Lung (tissue), 12 donors: Measurements from ENCODE around the gene ZSCAN10. TPM values are rescaled to one million over a fixed set of nuclear protein-coding genes. Genes with fewer than 3 reads are reported as not detected.
"Not testable (repeated sequence)": the region's sequence is repeated elsewhere in the genome, so short reads cannot be mapped to it uniquely, and the experiment has no call there.

Experiments used
- ATAC-seq: fragments of 200-7000 bp; cut with Tn5 transposase; one replicate; pipeline ENCODE4 v1.9.1; 2020; ENCODE audit warnings: moderate number of reproducible peaks; ENCODE audit not compliant: insufficient read depth, low FRiP score
- DNase-seq, 3 donors: peaks; one replicate each; pipeline ENCODE4 v3.0.0-alpha.2; 2013 to 2017
- H3K27ac ChIP-seq, 2 donors: one replicate each; pipeline ENCODE4 v1.5.1; 2013; ENCODE audit warnings: mild to moderate bottlenecking in 2 of 2, moderate library complexity in 2 of 2, control low read depth in 1 of 2, inconsistent platforms in 1 of 2, low read depth in 1 of 2, low read length in 1 of 2
- H3K27me3 ChIP-seq, 3 donors: one replicate each; pipeline ENCODE4 v1.5.1; 2013; ENCODE audit warnings: low read length in 2 of 3; ENCODE audit not compliant: control insufficient read depth in 3 of 3, insufficient read depth in 3 of 3
- H3K36me3 ChIP-seq, 4 donors: one replicate each; pipeline ENCODE4 v1.5.1; 2013; ENCODE audit warnings: low read length in 4 of 4, mild to moderate bottlenecking in 1 of 4, moderate library complexity in 1 of 4; ENCODE audit not compliant: control insufficient read depth in 4 of 4, insufficient read depth in 4 of 4
- H3K4me1 ChIP-seq, 5 donors: one replicate each; pipeline ENCODE4 v1.5.1; 2013; ENCODE audit warnings: low read length in 5 of 5, mild to moderate bottlenecking in 2 of 5, moderate library complexity in 1 of 5; ENCODE audit not compliant: control insufficient read depth in 5 of 5, insufficient read depth in 5 of 5
- H3K4me3 ChIP-seq: one replicate; pipeline ENCODE4 v1.5.1; 2013; ENCODE audit warnings: mild to moderate bottlenecking, control low read depth, moderate library complexity
- H3K9ac ChIP-seq, 2 donors: one replicate each; pipeline ENCODE4 v1.5.1; 2013; ENCODE audit warnings: low read length in 2 of 2, control low read depth in 1 of 2; ENCODE audit not compliant: insufficient read depth in 1 of 2
- H3K9me3 ChIP-seq, 4 donors: one replicate each; pipeline ENCODE4 v1.5.1; 2013; ENCODE audit warnings: low read length in 3 of 4, mild to moderate bottlenecking in 1 of 4, moderate library complexity in 1 of 4; ENCODE audit not compliant: control insufficient read depth in 4 of 4, insufficient read depth in 3 of 4
- WGBS, 2 donors: extraction: QIAGEN DNeasy Blood & Tissue Kit; methylation state at CpG; one replicate each; pipeline ENCODE4 v1.1.7; 2013; 5-methylcytosine and 5-hydroxymethylcytosine counted together
- polyA plus RNA-seq, 2 donors: library from polyadenylated mRNA; stranded (reverse); fragments of 200-250 nt; gene quantifications; one replicate each; pipeline ENCODE4 v1.2.1, GENCODE V29; 2013
- total RNA-seq, 2 donors: library from RNA; depleted of rRNA in 1 of 2; stranded (reverse); fragments of >200 nt in 1 of 2; gene quantifications; one replicate each; pipeline ENCODE4 v1.2.1, GENCODE V29; 2014 to 2021
- TF ChIP-seq, protein P1 (sequence below): IDR thresholded peaks from 2 replicates; pipeline ENCODE4 v1.5.1; 2012; ENCODE audit warnings: mild to moderate bottlenecking; ENCODE audit errors: control extremely low read depth, extremely low read depth
- donor health status: control.
- donor health status: control.
- donor health status: Bipolar disorder and iron deficiency.
- donor health status: healthy.
- donor health status: DM: yes; HTN: yes; CAD: no.

ZSCAN10 gene
- total and polyA plus RNA-seq, 4 donors = 0.02 to 0.21 TPM; not detected in 2

GRCh38 chr16:3084969-3085670, 14.0 kb downstream of the ZSCAN10 start:
- ATAC-seq = no peak
- no peak for DNase-seq
- TF ChIP-seq, protein P1, sequence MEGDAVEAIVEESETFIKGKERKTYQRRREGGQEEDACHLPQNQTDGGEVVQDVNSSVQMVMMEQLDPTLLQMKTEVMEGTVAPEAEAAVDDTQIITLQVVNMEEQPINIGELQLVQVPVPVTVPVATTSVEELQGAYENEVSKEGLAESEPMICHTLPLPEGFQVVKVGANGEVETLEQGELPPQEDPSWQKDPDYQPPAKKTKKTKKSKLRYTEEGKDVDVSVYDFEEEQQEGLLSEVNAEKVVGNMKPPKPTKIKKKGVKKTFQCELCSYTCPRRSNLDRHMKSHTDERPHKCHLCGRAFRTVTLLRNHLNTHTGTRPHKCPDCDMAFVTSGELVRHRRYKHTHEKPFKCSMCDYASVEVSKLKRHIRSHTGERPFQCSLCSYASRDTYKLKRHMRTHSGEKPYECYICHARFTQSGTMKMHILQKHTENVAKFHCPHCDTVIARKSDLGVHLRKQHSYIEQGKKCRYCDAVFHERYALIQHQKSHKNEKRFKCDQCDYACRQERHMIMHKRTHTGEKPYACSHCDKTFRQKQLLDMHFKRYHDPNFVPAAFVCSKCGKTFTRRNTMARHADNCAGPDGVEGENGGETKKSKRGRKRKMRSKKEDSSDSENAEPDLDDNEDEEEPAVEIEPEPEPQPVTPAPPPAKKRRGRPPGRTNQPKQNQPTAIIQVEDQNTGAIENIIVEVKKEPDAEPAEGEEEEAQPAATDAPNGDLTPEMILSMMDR = no peak
- Histone ChIP-seq H3K9me3 (no peaks in the 10 kb centered on the region), H3K36me3 (no peaks in the 10 kb centered on the region), H3K4me3 (no peak overlapping the region), H3K27me3 (peaks cover 0 to 4% (median 0%) of the 10 kb centered on the region in 3 donors), H3K9ac (no peak overlapping the region), H3K27ac (no peak overlapping the region), H3K4me1 (peaks cover 0 to 17% (median 3%) of the 10 kb centered on the region in 5 donors)
- 79 to 83% methylated on average over 7 of the region's 7 CpGs for WGBS, 2 donors

- H3K4me3 ChIP-seq = no peak overlapping the region
- ATAC-seq = no peak
- peaks cover 0 to 14% (median 3%) of the 10 kb centered on the region in 5 donors for H3K4me1 ChIP-seq
- DNase-seq = no peak
- H3K9ac ChIP-seq = no peak overlapping the region
- no peak overlapping the region for H3K27ac ChIP-seq
- peaks cover 0 to 4% (median 0%) of the 10 kb centered on the region in 3 donors for H3K27me3 ChIP-seq
- TF ChIP-seq, protein P1 = no peak
- 86 to 89% methylated on average over 1 of the region's 1 CpG for WGBS, 2 donors
- no peaks in the 10 kb centered on the region for H3K36me3 ChIP-seq
- no peaks in the 10 kb centered on the region for H3K9me3 ChIP-seq
Observed at GRCh38 chr16:3084491-3084890, 14.6 kb downstream of the ZSCAN10 start.

GRCh38 chr16:3083408-3083807, 15.7 kb downstream of the ZSCAN10 start:
- H3K9ac ChIP-seq, H3K9me3 ChIP-seq, DNase-seq, H3K27ac ChIP-seq, H3K4me1 ChIP-seq, H3K36me3 ChIP-seq, ATAC-seq, H3K4me3 ChIP-seq, H3K27me3 ChIP-seq: not testable (repeated sequence)
- WGBS, 2 donors = 94 to 96% methylated on average over 8 of the region's 8 CpGs

- not testable (repeated sequence) for ATAC-seq, H3K4me1 ChIP-seq, H3K27ac ChIP-seq, H3K4me3 ChIP-seq, DNase-seq, H3K9ac ChIP-seq, H3K36me3 ChIP-seq, H3K9me3 ChIP-seq, H3K27me3 ChIP-seq
- 92 to 94% methylated on average over 13 of the region's 13 CpGs for WGBS, 2 donors
Observed at GRCh38 chr16:3081957-3082356, 17.1 kb downstream of the ZSCAN10 start.
